ENCODE results near the gene ADI1. TPM values are rescaled to one million over a fixed set of nuclear protein-coding genes. Genes with fewer than 3 reads are reported as not detected.

Gene ADI1
- polyA plus RNA-seq, 1 of the 3 experiments (the other 2 are of a cell fraction): 67.2 TPM

GRCh38 chr2:3482363-3482821 lies 36.9 kb downstream of the ADI1 start:
- Histone ChIP-seq H3K4me1 (ENCODE audit: control insufficient read depth in 1 of 2, insufficient read depth in 2 of 2, low read depth in 1 of 2, low read length in 1 of 2) (no peaks in the 10 kb centered on the region; a peak in 1 of 4 replicates), H3K36me3 (replicated peaks in 1 of 2; ENCODE audit: control insufficient read depth in 1 of 2, insufficient read depth in 2 of 2, low read length in 1 of 2) (peaks cover 0 to 26% of the 10 kb centered on the region in 2 experiments), H3F3A (replicated peaks; ENCODE audit: insufficient read depth) (no peaks in the 10 kb centered on the region), H4K20me1 (ENCODE audit: insufficient read depth) (no peaks in the 10 kb centered on the region), H3K4me2 (no peak overlapping the region), H3K4me3 (ENCODE audit: low read depth in 2 of 2, low read length in 1 of 2) (no peak overlapping the region), H3K27me3 (ENCODE audit: insufficient read depth) (no peaks in the 10 kb centered on the region), H3K79me2 (ENCODE audit: insufficient read depth) (no peaks in the 10 kb centered on the region), H3K9me3 (no peaks in the 10 kb centered on the region), H2AFZ (ENCODE audit: low read depth) (no peak overlapping the region), H3K9me2 (no peaks in the 10 kb centered on the region), H3K27ac (ENCODE audit: low read depth in 2 of 2, low read length in 1 of 2) (no peak overlapping the region), H3K9ac (no peak overlapping the region)
- ChIA-PET POLR2A (no interaction called here), CTCF (interaction anchor here (0.5 to 15.2 kb wide), 4 partner anchors 10 to 526 kb away, joined by 3 to 127 read pairs (median 4); no protein-coding TSS in a partner anchor)
- no peak for DNase-seq
- 94% methylated on average over 20 of the region's 20 CpGs for WGBS (ENCODE audit: low lambda C conversion rate)
- TF ChIP-seq SIN3A (IDR thresholded peaks at IDR 0.05; ENCODE audit: borderline replicate concordance, low read depth, low read length) (no peak), EZH2phosphoT487 (IDR thresholded peaks at IDR 0.05; ENCODE audit: borderline replicate concordance, low read depth) (no peak), RXRA (IDR thresholded peaks at IDR 0.05; ENCODE audit: borderline replicate concordance, low read depth) (no peak), RFX5 (IDR thresholded peaks at IDR 0.05; ENCODE audit: low read length) (no peak), NFIC (IDR thresholded peaks at IDR 0.05; ENCODE audit: borderline replicate concordance) (no peak), CHD2 (IDR thresholded peaks at IDR 0.05; ENCODE audit: low read length, partially characterized antibody) (no peak), EP300 (IDR thresholded peaks at IDR 0.05; ENCODE audit: borderline replicate concordance in 1 of 2, low read depth in 1 of 2, low read length in 1 of 2) (no peak), NRF1 (IDR thresholded peaks at IDR 0.05; ENCODE audit: low read depth, low read length) (no peak), ELF1 (IDR thresholded peaks at IDR 0.05) (no peak), GABPA (IDR thresholded peaks at IDR 0.05; ENCODE audit: low read depth) (no peak), PBX3 (IDR thresholded peaks at IDR 0.05) (no peak), MXI1 (IDR thresholded peaks at IDR 0.05; ENCODE audit: low read depth, low read length) (no peak)
- TF ChIP-seq, protein P1, sequence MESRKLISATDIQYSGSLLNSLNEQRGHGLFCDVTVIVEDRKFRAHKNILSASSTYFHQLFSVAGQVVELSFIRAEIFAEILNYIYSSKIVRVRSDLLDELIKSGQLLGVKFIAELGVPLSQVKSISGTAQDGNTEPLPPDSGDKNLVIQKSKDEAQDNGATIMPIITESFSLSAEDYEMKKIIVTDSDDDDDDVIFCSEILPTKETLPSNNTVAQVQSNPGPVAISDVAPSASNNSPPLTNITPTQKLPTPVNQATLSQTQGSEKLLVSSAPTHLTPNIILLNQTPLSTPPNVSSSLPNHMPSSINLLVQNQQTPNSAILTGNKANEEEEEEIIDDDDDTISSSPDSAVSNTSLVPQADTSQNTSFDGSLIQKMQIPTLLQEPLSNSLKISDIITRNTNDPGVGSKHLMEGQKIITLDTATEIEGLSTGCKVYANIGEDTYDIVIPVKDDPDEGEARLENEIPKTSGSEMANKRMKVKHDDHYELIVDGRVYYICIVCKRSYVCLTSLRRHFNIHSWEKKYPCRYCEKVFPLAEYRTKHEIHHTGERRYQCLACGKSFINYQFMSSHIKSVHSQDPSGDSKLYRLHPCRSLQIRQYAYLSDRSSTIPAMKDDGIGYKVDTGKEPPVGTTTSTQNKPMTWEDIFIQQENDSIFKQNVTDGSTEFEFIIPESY (IDR thresholded peaks at IDR 0.05; ENCODE audit: borderline replicate concordance, low read depth): no peak
- TF ChIP-seq, protein P2, sequence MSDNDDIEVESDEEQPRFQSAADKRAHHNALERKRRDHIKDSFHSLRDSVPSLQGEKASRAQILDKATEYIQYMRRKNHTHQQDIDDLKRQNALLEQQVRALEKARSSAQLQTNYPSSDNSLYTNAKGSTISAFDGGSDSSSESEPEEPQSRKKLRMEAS (IDR thresholded peaks at IDR 0.05; ENCODE audit: low read depth): no peak

Measured in SK-N-SH (cell line).